HuH-7.5 (cell line): ENCODE results near the gene TMEM59.
A peak's percentile ranks its signal among the peaks of the same experiment; 100 is the strongest.

Experiments
- DNase-seq: peaks from one replicate; pipeline ENCODE4 v3.0.0; 2011; ENCODE audit warnings: low spot score

TMEM59 gene

GRCh38 chr1:53982034-53982762 is 70.8 kb downstream of the TMEM59 start:
- DNase-seq, result peak; percentile 52

- no peak for DNase-seq
Measured at GRCh38 chr1:53981220-53981619, 71.8 kb downstream of the TMEM59 start.

- DNase-seq, result no peak
Measured at GRCh38 chr1:53979712-53980450, 73.1 kb downstream of the TMEM59 start.
